Activated B cell treated with CpG ODN at 0.5 μM for 24 hours (primary cell): ENCODE results near the gene MNT. TPM values are rescaled to one million over a fixed set of nuclear protein-coding genes. Genes with fewer than 3 reads are reported as not detected.
A peak's percentile ranks its signal among the peaks of the same experiment; 100 is the strongest.

Experiments used
- ATAC-seq: fragments of 200-7000 bp; cut with Tn5 transposase; one replicate; pipeline ENCODE4 v1.10.0; 2021; ENCODE audit warnings: low read depth, mild to moderate bottlenecking, moderate library complexity
- CTCF ChIA-PET: fragments of 350-600 bp; sonication (Branson Sonifier 250); formaldehyde crosslinking; loops from one replicate; lab custom pipeline; 2021; ENCODE audit warnings: antibody characterized with exemption; lab: Charles Lee
- POLR2A ChIA-PET: fragments of 350-600 bp; sonication (Branson Sonifier 250); formaldehyde crosslinking; loops from one replicate; lab custom pipeline; 2021; ENCODE audit warnings: antibody characterized with exemption; lab: Charles Lee
- DNase-seq: peaks from one replicate; pipeline ENCODE4 v3.0.0; 2022
- H3K27ac Mint-ChIP-seq: one replicate; pipeline ENCODE4 v1.8.0; 2020; ENCODE audit warnings: mixed read lengths
- H3K27me3 Mint-ChIP-seq: one replicate; pipeline ENCODE4 v1.8.0; 2021; ENCODE audit warnings: mixed read lengths
- H3K36me3 Mint-ChIP-seq: one replicate; pipeline ENCODE4 v1.8.0; 2021; ENCODE audit warnings: low read depth, mixed read lengths
- H3K4me1 Mint-ChIP-seq: one replicate; pipeline ENCODE4 v1.8.0; 2021; ENCODE audit warnings: mixed read lengths
- H3K4me3 Mint-ChIP-seq: one replicate; pipeline ENCODE4 v1.8.0; 2020; ENCODE audit warnings: mild to moderate bottlenecking, mixed read lengths
- H3K9me3 Mint-ChIP-seq: one replicate; pipeline ENCODE4 v1.8.0; 2020; ENCODE audit warnings: mixed read lengths
- CTCF ChIP-seq: fragments of 200-600 bp; IDR thresholded peaks from one replicate; pipeline ENCODE4 v1.8.0; 2022; ENCODE audit warnings: antibody characterized with exemption, mild to moderate bottlenecking
- intact Hi-C: fragments of 100-400 bp; cut with micrococcal nuclease; formaldehyde crosslinking; loops from one replicate; pipeline ENCODE4 v1.15.1; 2024
- total RNA-seq: library from RNA; stranded (reverse); gene quantifications from 2 replicates; pipeline ENCODE4 v1.2.3, GENCODE V29; 2022

MNT gene
- total RNA-seq, 1 donor from 2014 or later = 31.3 TPM

- Mint-ChIP-seq H3K36me3 (peaks cover 62% of the 10 kb centered on the region), H3K27ac (no peak overlapping the region), H3K9me3 (no peaks in the 10 kb centered on the region), H3K27me3 (no peaks in the 10 kb centered on the region), H3K4me3 (no peak overlapping the region), H3K4me1 (no peaks in the 10 kb centered on the region)
- ChIA-PET POLR2A (interaction anchor here (0.6 to 2.4 kb wide), 9 partner anchors 14 to 100 kb away, joined by 3 to 29 read pairs (median 4); partner anchors contain the start of genes MNT and TSR1), CTCF (interaction anchor here (0.6 to 10.4 kb wide), 26 partner anchors 9 to 597 kb away, joined by 3 to 520 read pairs (median 4); partner anchors contain the start of gene TSR1)
- TF ChIP-seq CTCF = peak; percentile 47
- DNase-seq (peak; percentile 84), ATAC-seq (peak; percentile 83)
- intact Hi-C loops = loop anchor here (1.0 kb wide), 3 partner anchors 15 to 597 kb away; partner anchors contain the start of gene MNT
These were observed 15.3 kb upstream of the MNT start for GRCh38 chr17:2416010-2416734.

- no peak for ATAC-seq
- no peaks in the 10 kb centered on the region for H3K27me3 Mint-ChIP-seq
- intact Hi-C loops = no loop called here
- CTCF ChIA-PET = interaction anchor here (0.8 to 10.4 kb wide), 7 partner anchors 8 to 79 kb away, joined by 3 to 520 read pairs (median 9); partner anchors contain the start of gene TSR1
- TF ChIP-seq CTCF = no peak
- peaks cover 59% of the 10 kb centered on the region for H3K36me3 Mint-ChIP-seq
- no peak overlapping the region for H3K4me3 Mint-ChIP-seq
- POLR2A ChIA-PET = interaction anchor here (1.6 to 2.4 kb wide), 3 partner anchors 13 to 33 kb away, joined by 15 to 29 read pairs (median 19); partner anchors contain the start of gene MNT
- no peaks in the 10 kb centered on the region for H3K9me3 Mint-ChIP-seq
- no peak overlapping the region for H3K27ac Mint-ChIP-seq
- H3K4me1 Mint-ChIP-seq = no peaks in the 10 kb centered on the region
- no peak for DNase-seq
These were observed 14.2 kb upstream of the MNT start for GRCh38 chr17:2415081-2415480.

- Mint-ChIP-seq H3K36me3 (peaks cover 54% of the 10 kb centered on the region), H3K27me3 (no peaks in the 10 kb centered on the region), H3K4me3 (no peak overlapping the region), H3K27ac (no peak overlapping the region), H3K4me1 (no peaks in the 10 kb centered on the region), H3K9me3 (no peaks in the 10 kb centered on the region)
- intact Hi-C loops = no loop called here
- DNase-seq (no peak), ATAC-seq (no peak)
- ChIA-PET CTCF (interaction anchor here (10.4 kb wide), 1 partner anchor 33 kb away, joined by 520 read pairs; no protein-coding TSS in a partner anchor), POLR2A (interaction anchor here (2.4 kb wide), 1 partner anchor 13 kb away, joined by 15 read pairs; the partner anchor contains the start of gene MNT)
- no peak for TF ChIP-seq CTCF
These were observed 13.7 kb upstream of the MNT start for GRCh38 chr17:2414446-2415064.

- no peaks in the 10 kb centered on the region for H3K4me1 Mint-ChIP-seq
- H3K36me3 Mint-ChIP-seq = peaks cover 35% of the 10 kb centered on the region
- ChIA-PET CTCF (interaction anchor here (0.8 to 10.4 kb wide), 2 partner anchors 31 to 312 kb away, joined by 3 to 520 read pairs; no protein-coding TSS in a partner anchor), POLR2A (no interaction called here)
- no peak overlapping the region for H3K4me3 Mint-ChIP-seq
- H3K27me3 Mint-ChIP-seq = no peaks in the 10 kb centered on the region
- intact Hi-C loops = no loop called here
- DNase-seq = no peak
- TF ChIP-seq CTCF = no peak
- no peak overlapping the region for H3K27ac Mint-ChIP-seq
- ATAC-seq = no peak
- no peaks in the 10 kb centered on the region for H3K9me3 Mint-ChIP-seq
These were observed 11.7 kb upstream of the MNT start for GRCh38 chr17:2412561-2413021.
